HUES6 (cell line): Measurements from ENCODE around the gene CNTN4.

Experiments used
- H3K27ac ChIP-seq: 2 replicates; pipeline ENCODE4 v1.7.0; 2013; ENCODE audit warnings: low read depth, mild to moderate bottlenecking, low read length, inconsistent platforms
- H3K27me3 ChIP-seq: 2 replicates; pipeline ENCODE4 v1.6.1; 2013; ENCODE audit warnings: low read length; ENCODE audit not compliant: control insufficient read depth, insufficient read depth
- H3K36me3 ChIP-seq: 2 replicates; pipeline ENCODE4 v1.6.1; 2013; ENCODE audit warnings: low read length; ENCODE audit not compliant: control insufficient read depth, insufficient read depth
- H3K4me1 ChIP-seq: 2 replicates; pipeline ENCODE4 v1.6.1; 2013; ENCODE audit warnings: low read length; ENCODE audit not compliant: control insufficient read depth, insufficient read depth
- H3K4me3 ChIP-seq: 2 replicates; pipeline ENCODE4 v1.5.1; 2013; ENCODE audit warnings: low read depth, low read length
- H3K9ac ChIP-seq: one replicate; pipeline ENCODE4 v1.6.1; 2013; ENCODE audit warnings: mild to moderate bottlenecking, low read length
- H3K9me3 ChIP-seq: 2 replicates; pipeline ENCODE4 v1.6.1; 2013; ENCODE audit warnings: low read depth, low read length; ENCODE audit not compliant: control insufficient read depth, insufficient read depth

CNTN4 gene

DNA sequence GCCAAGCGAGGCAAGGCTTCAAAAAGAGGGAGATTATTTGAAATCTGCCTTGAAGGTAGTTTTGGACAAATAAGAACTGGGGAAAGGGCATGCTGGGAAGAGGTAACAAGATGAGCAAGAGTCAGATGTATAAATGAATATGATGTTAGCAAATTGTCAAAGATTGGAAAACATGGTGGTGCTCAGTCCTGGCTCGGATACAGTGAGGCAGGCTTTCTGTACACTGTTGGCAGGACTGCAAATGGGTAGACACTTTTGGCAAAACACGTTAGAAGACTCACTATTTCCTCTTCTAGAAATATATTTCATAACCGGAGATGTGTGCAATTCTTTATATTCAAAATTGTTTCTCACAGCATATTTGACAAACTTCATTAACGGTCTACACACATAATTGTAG is 581.6 kb downstream of the CNTN4 start:
- H3K9me3 ChIP-seq: no peaks in the 10 kb centered on the region
- H3K36me3 ChIP-seq: no peaks in the 10 kb centered on the region
- no peaks in the 10 kb centered on the region for H3K27me3 ChIP-seq
- no peak overlapping the region for H3K4me3 ChIP-seq
- no peak overlapping the region for H3K9ac ChIP-seq
- H3K4me1 ChIP-seq: peaks cover 15% of the 10 kb centered on the region
- no peak overlapping the region for H3K27ac ChIP-seq

DNA sequence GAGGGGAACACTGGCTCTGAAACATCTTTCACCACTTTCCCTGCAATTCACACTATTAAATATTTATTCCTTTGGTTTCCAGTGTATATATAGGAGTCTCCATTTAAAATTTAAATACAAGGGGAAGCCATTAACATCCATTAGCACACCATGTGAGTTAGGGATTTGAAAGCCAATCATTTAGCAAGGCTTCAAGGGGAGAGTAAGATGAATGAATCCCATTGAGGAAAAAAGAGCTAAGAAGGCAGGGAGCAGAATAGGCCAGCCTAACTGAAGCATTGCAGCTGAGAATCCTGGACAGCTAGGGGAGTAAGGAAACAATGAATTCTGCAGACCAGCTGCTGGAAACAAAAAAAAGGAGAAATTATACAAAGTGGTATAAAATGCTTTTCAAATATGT is 585.4 kb downstream of the CNTN4 start:
- Histone ChIP-seq H3K27me3 (no peaks in the 10 kb centered on the region), H3K4me1 (peaks cover 37% of the 10 kb centered on the region), H3K36me3 (no peaks in the 10 kb centered on the region), H3K27ac (no peak overlapping the region), H3K9me3 (no peaks in the 10 kb centered on the region), H3K9ac (no peak overlapping the region), H3K4me3 (no peak overlapping the region)

- Histone ChIP-seq H3K27ac (no peak overlapping the region), H3K9ac (no peak overlapping the region)
These were observed 588.3 kb downstream of the CNTN4 start for GRCh38 chr3:2686816-2687502.

GRCh38 chr3:2697589-2697988 is 598.9 kb downstream of the CNTN4 start:
- no peaks in the 10 kb centered on the region for H3K4me1 ChIP-seq
- no peaks in the 10 kb centered on the region for H3K36me3 ChIP-seq
- no peaks in the 10 kb centered on the region for H3K9me3 ChIP-seq
- H3K27ac ChIP-seq: no peak overlapping the region
- no peaks in the 10 kb centered on the region for H3K27me3 ChIP-seq
- H3K4me3 ChIP-seq: no peak overlapping the region
- no peak overlapping the region for H3K9ac ChIP-seq

More at GRCh38 chr3:2686816-2687502, 588.3 kb downstream of the CNTN4 start:
- Histone ChIP-seq H3K4me3 (no peak overlapping the region), H3K36me3 (no peaks in the 10 kb centered on the region), H3K9me3 (no peaks in the 10 kb centered on the region), H3K27me3 (no peaks in the 10 kb centered on the region), H3K4me1 (peaks cover 42% of the 10 kb centered on the region)

DNA sequence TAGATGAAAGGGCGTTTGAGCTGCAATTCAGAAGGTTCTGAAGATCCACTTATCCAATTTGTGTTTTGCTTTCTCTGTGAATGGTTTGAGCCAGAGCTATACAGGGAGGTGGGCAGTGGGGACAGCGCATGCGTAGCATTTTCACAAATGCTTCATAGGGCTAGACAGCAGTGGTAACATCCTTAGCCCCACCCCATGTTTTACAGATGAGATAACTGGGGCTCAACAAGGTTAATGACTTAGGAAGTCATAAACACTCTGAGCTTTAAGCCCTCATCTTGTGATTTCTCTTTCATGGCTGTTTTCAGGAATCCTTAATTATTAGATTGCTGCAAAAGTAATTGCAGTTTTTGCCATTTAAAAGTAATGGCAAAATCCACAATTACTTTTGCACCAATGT is 602.8 kb downstream of the CNTN4 start:
- H3K9ac ChIP-seq: no peak overlapping the region
- no peak overlapping the region for H3K4me3 ChIP-seq
- H3K36me3 ChIP-seq: no peaks in the 10 kb centered on the region

GRCh38 chr3:2706144-2706835 is 607.6 kb downstream of the CNTN4 start:
- H3K9me3 ChIP-seq: no peaks in the 10 kb centered on the region
- H3K36me3 ChIP-seq: no peaks in the 10 kb centered on the region
- no peak overlapping the region for H3K27ac ChIP-seq
- no peaks in the 10 kb centered on the region for H3K27me3 ChIP-seq
- H3K9ac ChIP-seq: no peak overlapping the region
- H3K4me3 ChIP-seq: no peak overlapping the region
- no peaks in the 10 kb centered on the region for H3K4me1 ChIP-seq

More for the DNA sequence above, 602.8 kb downstream of the CNTN4 start:
- Histone ChIP-seq H3K27me3 (no peaks in the 10 kb centered on the region), H3K9me3 (no peaks in the 10 kb centered on the region), H3K27ac (no peak overlapping the region), H3K4me1 (no peaks in the 10 kb centered on the region)

GRCh38 chr3:2706836-2707210 is 608.2 kb downstream of the CNTN4 start:
- Histone ChIP-seq H3K9ac (no peak overlapping the region), H3K4me1 (no peaks in the 10 kb centered on the region), H3K27ac (no peak overlapping the region), H3K4me3 (no peak overlapping the region), H3K27me3 (no peaks in the 10 kb centered on the region), H3K36me3 (no peaks in the 10 kb centered on the region), H3K9me3 (no peaks in the 10 kb centered on the region)

DNA sequence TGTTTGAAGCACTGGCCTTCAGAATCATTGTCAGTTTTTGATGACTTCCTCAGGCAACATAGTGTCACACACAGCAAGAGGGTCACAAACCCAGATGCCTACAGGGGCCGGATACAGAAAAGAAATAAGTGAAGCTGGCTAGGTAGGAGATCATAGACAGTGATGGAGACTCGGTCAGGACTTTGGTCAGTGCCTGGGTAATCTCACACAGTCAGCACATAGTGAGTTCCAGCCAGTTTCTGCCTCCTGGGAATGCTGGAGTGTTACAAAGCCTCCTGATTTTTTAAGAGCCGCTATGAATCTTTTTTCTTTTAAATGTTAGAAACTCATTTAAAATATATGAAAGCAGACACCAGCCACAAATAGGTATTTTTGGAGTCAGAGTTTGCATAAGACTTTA is 612.4 kb downstream of the CNTN4 start:
- H3K4me3 ChIP-seq: no peak overlapping the region
- H3K27ac ChIP-seq: no peak overlapping the region
- H3K9me3 ChIP-seq: no peaks in the 10 kb centered on the region
- H3K9ac ChIP-seq: no peak overlapping the region
- H3K27me3 ChIP-seq: no peaks in the 10 kb centered on the region
- no peaks in the 10 kb centered on the region for H3K4me1 ChIP-seq
- no peaks in the 10 kb centered on the region for H3K36me3 ChIP-seq

- Histone ChIP-seq H3K4me3 (no peak overlapping the region), H3K9ac (no peak overlapping the region), H3K27ac (no peak overlapping the region), H3K4me1 (no peaks in the 10 kb centered on the region), H3K9me3 (no peaks in the 10 kb centered on the region), H3K36me3 (no peaks in the 10 kb centered on the region), H3K27me3 (no peaks in the 10 kb centered on the region)
These were observed 615.3 kb downstream of the CNTN4 start for GRCh38 chr3:2713923-2714322.

DNA sequence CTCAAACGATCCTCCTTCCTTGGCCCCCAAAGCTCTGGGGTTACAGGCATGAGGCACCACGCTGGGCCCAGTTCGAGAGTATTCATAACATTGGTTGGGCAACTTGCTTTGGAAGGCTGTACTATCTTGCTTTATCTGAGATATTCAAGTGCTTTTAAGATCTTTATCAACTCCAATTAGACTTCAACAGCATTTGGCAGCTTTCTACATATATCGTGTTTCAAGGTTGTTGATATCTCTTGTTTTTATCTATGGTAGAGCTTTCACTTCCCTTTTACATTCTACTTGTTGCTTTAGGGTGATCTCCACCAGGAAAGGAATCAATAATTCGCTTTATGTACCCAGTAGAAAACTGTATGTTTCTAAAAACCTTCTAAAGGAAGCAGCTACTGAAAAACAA is 616.2 kb downstream of the CNTN4 start:
- Histone ChIP-seq H3K9ac (no peak overlapping the region), H3K9me3 (no peaks in the 10 kb centered on the region), H3K4me1 (no peaks in the 10 kb centered on the region), H3K27me3 (no peaks in the 10 kb centered on the region), H3K4me3 (no peak overlapping the region), H3K36me3 (no peaks in the 10 kb centered on the region), H3K27ac (no peak overlapping the region)

GRCh38 chr3:2727101-2727500 is 628.4 kb downstream of the CNTN4 start:
- no peaks in the 10 kb centered on the region for H3K36me3 ChIP-seq
- H3K27me3 ChIP-seq: no peaks in the 10 kb centered on the region
- H3K4me1 ChIP-seq: no peaks in the 10 kb centered on the region
- H3K27ac ChIP-seq: no peak overlapping the region
- H3K9ac ChIP-seq: no peak overlapping the region
- H3K9me3 ChIP-seq: no peaks in the 10 kb centered on the region
- H3K4me3 ChIP-seq: no peak overlapping the region
